ENCODE measurements around the gene RNASE3. TPM values are rescaled to one million over a fixed set of nuclear protein-coding genes. Genes with fewer than 3 reads are reported as not detected.
"Not testable (repeated sequence)": the region's sequence is repeated elsewhere in the genome, so short reads cannot be mapped to it uniquely, and the experiment has no call there.

The RNASE3 gene
- total RNA-seq, 1 donor from 2014 or later: not detected

GRCh38 chr14:20923766-20924297 is 32.6 kb downstream of the RNASE3 start:
- not testable (repeated sequence) for H3K27me3 Mint-ChIP-seq (ENCODE audit: insufficient read depth, low read depth); H3K4me3 Mint-ChIP-seq

GRCh38 chr14:20934148-20934762 is 43.1 kb downstream of the RNASE3 start:
- no peaks in the 10 kb centered on the region for H3K4me1 Mint-ChIP-seq
- peak overlapping the region; percentile 97 for H2AFZ ChIP-seq (replicated peaks)
- H3K9me3 Mint-ChIP-seq: no peaks in the 10 kb centered on the region

More at GRCh38 chr14:20923766-20924297, 32.6 kb downstream of the RNASE3 start:
- H3K36me3 Mint-ChIP-seq; H3K9me3 ChIP-seq (ENCODE audit: low read depth); H4K20me1 ChIP-seq (ENCODE audit: low read depth); H3F3A ChIP-seq (ENCODE audit: low read depth); H3K9me3 Mint-ChIP-seq; H3K4me2 ChIP-seq; DNase-seq (ENCODE audit: low spot score); H3K27ac ChIP-seq; H3K4me3 ChIP-seq; H2AFZ ChIP-seq (replicated peaks); H3K79me2 ChIP-seq (ENCODE audit: low read depth); H3K4me1 ChIP-seq; H3K4me1 Mint-ChIP-seq; H3K27ac Mint-ChIP-seq; H3K9ac ChIP-seq; H3K36me3 ChIP-seq: not testable (repeated sequence)
- H3K27me3 ChIP-seq: peaks cover 53% of the 10 kb centered on the region

GRCh38 chr14:20935303-20935984 is 44.3 kb downstream of the RNASE3 start:
- Histone ChIP-seq H3K36me3 (no peaks in the 10 kb centered on the region), H3K27ac (no peak overlapping the region), H3K9me3 (ENCODE audit: low read depth) (no peaks in the 10 kb centered on the region), H3K9ac (no peak overlapping the region), H3K4me1 (no peaks in the 10 kb centered on the region), H2AFZ (replicated peaks) (no peak overlapping the region), H3K79me2 (ENCODE audit: low read depth) (no peaks in the 10 kb centered on the region), H3F3A (ENCODE audit: low read depth) (no peaks in the 10 kb centered on the region), H3K4me3 (no peak overlapping the region), H3K4me2 (no peak overlapping the region), H3K27me3 (peaks cover 10% of the 10 kb centered on the region), H4K20me1 (ENCODE audit: low read depth) (no peaks in the 10 kb centered on the region)
- no peaks in the 10 kb centered on the region for H3K36me3 Mint-ChIP-seq
- H3K27ac Mint-ChIP-seq: no peak overlapping the region
- H3K27me3 Mint-ChIP-seq (ENCODE audit: insufficient read depth, low read depth): peaks cover 8% of the 10 kb centered on the region
- no peak for DNase-seq (ENCODE audit: low spot score)
- no peak overlapping the region for H3K4me3 Mint-ChIP-seq
- no peaks in the 10 kb centered on the region for H3K9me3 Mint-ChIP-seq
- H3K4me1 Mint-ChIP-seq: no peaks in the 10 kb centered on the region
- TF ChIP-seq EZH2phosphoT487 (IDR thresholded peaks at IDR 0.05) (no peak), EZH2 (IDR thresholded peaks at IDR 0.05) (no peak)
- TF ChIP-seq, protein P1, sequence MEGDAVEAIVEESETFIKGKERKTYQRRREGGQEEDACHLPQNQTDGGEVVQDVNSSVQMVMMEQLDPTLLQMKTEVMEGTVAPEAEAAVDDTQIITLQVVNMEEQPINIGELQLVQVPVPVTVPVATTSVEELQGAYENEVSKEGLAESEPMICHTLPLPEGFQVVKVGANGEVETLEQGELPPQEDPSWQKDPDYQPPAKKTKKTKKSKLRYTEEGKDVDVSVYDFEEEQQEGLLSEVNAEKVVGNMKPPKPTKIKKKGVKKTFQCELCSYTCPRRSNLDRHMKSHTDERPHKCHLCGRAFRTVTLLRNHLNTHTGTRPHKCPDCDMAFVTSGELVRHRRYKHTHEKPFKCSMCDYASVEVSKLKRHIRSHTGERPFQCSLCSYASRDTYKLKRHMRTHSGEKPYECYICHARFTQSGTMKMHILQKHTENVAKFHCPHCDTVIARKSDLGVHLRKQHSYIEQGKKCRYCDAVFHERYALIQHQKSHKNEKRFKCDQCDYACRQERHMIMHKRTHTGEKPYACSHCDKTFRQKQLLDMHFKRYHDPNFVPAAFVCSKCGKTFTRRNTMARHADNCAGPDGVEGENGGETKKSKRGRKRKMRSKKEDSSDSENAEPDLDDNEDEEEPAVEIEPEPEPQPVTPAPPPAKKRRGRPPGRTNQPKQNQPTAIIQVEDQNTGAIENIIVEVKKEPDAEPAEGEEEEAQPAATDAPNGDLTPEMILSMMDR (IDR thresholded peaks at IDR 0.05): no peak

More at GRCh38 chr14:20934148-20934762, 43.1 kb downstream of the RNASE3 start:
- Histone ChIP-seq H3F3A (ENCODE audit: low read depth) (no peaks in the 10 kb centered on the region), H3K36me3 (no peaks in the 10 kb centered on the region), H3K4me2 (peak overlapping the region; percentile 64), H3K27ac (no peak overlapping the region), H3K4me3 (peak overlapping the region; percentile 26), H3K9ac (no peak overlapping the region), H3K4me1 (no peaks in the 10 kb centered on the region), H3K79me2 (ENCODE audit: low read depth) (no peaks in the 10 kb centered on the region), H3K9me3 (ENCODE audit: low read depth) (no peaks in the 10 kb centered on the region), H4K20me1 (ENCODE audit: low read depth) (no peaks in the 10 kb centered on the region), H3K27me3 (peaks cover 10% of the 10 kb centered on the region)
- TF ChIP-seq EZH2 (IDR thresholded peaks at IDR 0.05) (peak; percentile 27), EZH2phosphoT487 (IDR thresholded peaks at IDR 0.05) (no peak)
- TF ChIP-seq, protein P1 (IDR thresholded peaks at IDR 0.05): peak; percentile 91
- Mint-ChIP-seq H3K36me3 (no peaks in the 10 kb centered on the region), H3K4me3 (no peak overlapping the region), H3K27ac (no peak overlapping the region), H3K27me3 (ENCODE audit: insufficient read depth, low read depth) (peaks cover 8% of the 10 kb centered on the region)
- peak; percentile 83 for DNase-seq (ENCODE audit: low spot score)

Other genes starting within 250 kb of the RNASE3 start
- gene OR6S1, start 249.7 kb upstream of the RNASE3 start, total RNA-seq (ENCODE audit: low replicate concordance): not detected in 2 replicates
- gene RNASE4, start 206.8 kb upstream of the RNASE3 start, total RNA-seq (ENCODE audit: low replicate concordance): 2.0 and 2.1 TPM in 2 replicates
- 0.99 TPM in 1 of 2 replicates, not detected in the other for gene ANG, start 202.6 kb upstream of the RNASE3 start, total RNA-seq (ENCODE audit: low replicate concordance)
- not detected in 2 replicates for gene EDDM3A, start 145.5 kb upstream of the RNASE3 start, total RNA-seq (ENCODE audit: low replicate concordance)
- gene EDDM3B, start 123.0 kb upstream of the RNASE3 start, total RNA-seq (ENCODE audit: low replicate concordance): not detected in 2 replicates
- not detected in 2 replicates for gene RNASE6, start 110.1 kb upstream of the RNASE3 start, total RNA-seq (ENCODE audit: low replicate concordance)
- 5.7 TPM in 1 of 2 replicates, not detected in the other for gene RNASE1, start 88.5 kb upstream of the RNASE3 start, total RNA-seq (ENCODE audit: low replicate concordance)
- gene RNASE2, start 64.1 kb downstream of the RNASE3 start, total RNA-seq (ENCODE audit: low replicate concordance): not detected in 2 replicates
- gene METTL17, start 98.6 kb downstream of the RNASE3 start, total RNA-seq (ENCODE audit: low replicate concordance): 126 and 155 TPM in 2 replicates
- gene SLC39A2, start 107.9 kb downstream of the RNASE3 start, total RNA-seq (ENCODE audit: low replicate concordance): not detected in 2 replicates
- 1.3 and 2.0 TPM in 2 replicates for gene NDRG2, start 133.7 kb downstream of the RNASE3 start, total RNA-seq (ENCODE audit: low replicate concordance)
- not detected in 2 replicates for gene TPPP2, start 138.8 kb downstream of the RNASE3 start, total RNA-seq (ENCODE audit: low replicate concordance)
- 0.12 TPM in 1 of 2 replicates, not detected in the other for gene RNASE13, start 143.4 kb downstream of the RNASE3 start, total RNA-seq (ENCODE audit: low replicate concordance)
- not detected in 2 replicates for gene RNASE7, start 151.0 kb downstream of the RNASE3 start, total RNA-seq (ENCODE audit: low replicate concordance)
- not detected in 2 replicates for gene RNASE8, start 166.4 kb downstream of the RNASE3 start, total RNA-seq (ENCODE audit: low replicate concordance)
- 15.0 and 46.0 TPM in 2 replicates for gene ARHGEF40, start 178.9 kb downstream of the RNASE3 start, total RNA-seq (ENCODE audit: low replicate concordance)
- gene ZNF219, start 207.3 kb downstream of the RNASE3 start, total RNA-seq (ENCODE audit: low replicate concordance): 46.2 and 231 TPM in 2 replicates
- 0.22 and 1.3 TPM in 2 replicates for gene TMEM253, start 209.7 kb downstream of the RNASE3 start, total RNA-seq (ENCODE audit: low replicate concordance)

All from neural progenitor cell (in vitro differentiated cells).